Fibroblast of skin of right biceps (primary cell): ENCODE data around the gene MROH9.
A peak's percentile ranks its signal among the peaks of the same experiment; 100 is the strongest.

Experiments used
- DNase-seq: peaks from one replicate; pipeline ENCODE4 v3.0.0-alpha.2; 2013

The MROH9 gene

DNA sequence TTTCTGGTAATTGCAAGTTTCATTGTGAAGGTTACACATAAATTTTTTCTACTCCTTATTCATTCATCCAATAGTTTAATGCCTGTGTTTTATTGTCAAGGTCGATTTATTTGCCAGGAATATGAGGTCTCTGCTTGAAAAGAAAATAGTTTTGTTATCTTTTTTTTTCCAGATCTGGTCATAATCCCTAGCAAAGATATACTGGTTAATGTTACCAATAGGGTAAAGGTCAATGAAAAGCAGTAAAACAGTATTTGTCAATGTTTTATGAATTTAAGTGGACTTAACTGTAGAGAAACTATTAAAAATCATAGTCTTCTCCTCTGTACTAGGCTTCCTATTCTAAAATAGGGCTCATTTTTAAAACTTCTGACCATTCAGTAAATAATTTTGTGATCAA is 147.3 kb downstream of the MROH9 start:
- DNase-seq, result no peak

DNA sequence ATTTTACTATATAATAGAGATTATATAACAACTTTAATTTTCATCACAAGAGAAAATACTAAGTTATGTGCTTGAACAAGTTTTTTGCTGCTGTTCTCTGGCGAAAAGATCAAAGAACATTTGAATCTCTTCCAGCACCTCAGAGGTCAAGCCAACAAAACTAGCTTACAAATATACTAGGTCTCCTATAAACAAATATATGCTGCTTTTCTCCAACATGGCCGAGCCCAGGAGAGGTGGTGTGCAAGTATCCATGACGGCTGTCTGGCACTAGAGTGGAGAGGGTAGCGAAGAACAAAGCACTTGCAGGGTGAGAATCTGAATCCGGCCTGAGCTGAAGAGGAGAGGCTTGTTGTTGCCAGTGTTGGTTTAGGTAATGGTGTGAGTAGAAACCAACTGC is 147.9 kb downstream of the MROH9 start:
- DNase-seq, result no peak

DNA sequence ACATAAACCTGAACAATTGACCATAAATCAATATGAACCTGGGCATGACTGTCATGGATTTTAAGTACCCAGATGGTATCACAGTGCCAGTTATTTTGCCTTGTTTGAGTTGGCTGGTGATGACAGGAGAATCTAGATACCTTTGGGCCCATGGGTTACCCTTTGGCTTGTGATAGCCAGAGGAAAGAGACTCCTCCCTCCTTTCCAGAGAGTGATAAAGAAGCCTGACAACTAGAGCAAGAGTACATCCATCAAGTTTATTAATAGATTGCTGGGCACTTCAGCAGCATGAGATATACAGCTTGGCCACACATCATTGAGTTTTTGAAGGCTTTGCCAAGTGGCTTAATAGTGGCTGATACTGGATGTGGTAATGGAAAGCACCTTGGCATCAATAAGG is 148.8 kb downstream of the MROH9 start:
- no peak for DNase-seq

DNA sequence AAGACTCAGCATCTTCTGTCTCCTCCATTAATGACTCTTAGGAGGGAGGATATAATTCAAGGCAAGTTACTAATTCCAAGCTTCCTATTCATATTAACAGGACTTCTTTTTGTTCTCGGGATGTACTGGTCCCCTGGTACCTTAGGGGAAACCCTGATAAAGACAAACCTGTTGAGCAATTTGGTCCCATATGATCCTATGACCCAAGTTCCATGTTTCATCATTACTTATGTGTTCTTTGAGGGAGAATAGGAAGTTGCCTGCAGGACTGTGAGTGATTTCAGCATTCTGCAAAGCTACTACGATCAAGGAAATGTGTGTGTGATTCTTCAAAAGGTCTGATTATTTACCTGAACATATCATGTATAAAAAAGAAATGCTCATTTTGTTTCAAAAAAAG is 149.5 kb downstream of the MROH9 start:
- no peak for DNase-seq

DNA sequence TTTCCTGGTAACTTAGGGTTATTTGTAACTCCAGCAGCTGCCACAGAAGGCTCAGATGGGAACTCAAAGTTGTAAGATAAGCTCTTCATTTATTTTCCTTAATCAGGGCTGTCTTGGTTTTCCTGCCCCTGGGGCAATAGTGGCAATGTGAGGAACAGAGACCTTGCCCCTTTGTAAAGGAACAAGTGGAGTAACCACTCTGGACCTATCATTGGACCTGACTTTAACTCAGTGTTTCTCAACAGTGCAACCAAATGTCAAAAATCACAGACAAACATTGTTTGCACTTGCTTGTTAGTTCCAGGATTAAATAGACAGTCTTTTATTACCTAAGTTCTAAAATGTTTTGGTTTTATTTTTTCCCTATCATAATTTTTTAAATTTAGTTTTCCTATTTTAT is 152.6 kb downstream of the MROH9 start:
- DNase-seq, result no peak

DNA sequence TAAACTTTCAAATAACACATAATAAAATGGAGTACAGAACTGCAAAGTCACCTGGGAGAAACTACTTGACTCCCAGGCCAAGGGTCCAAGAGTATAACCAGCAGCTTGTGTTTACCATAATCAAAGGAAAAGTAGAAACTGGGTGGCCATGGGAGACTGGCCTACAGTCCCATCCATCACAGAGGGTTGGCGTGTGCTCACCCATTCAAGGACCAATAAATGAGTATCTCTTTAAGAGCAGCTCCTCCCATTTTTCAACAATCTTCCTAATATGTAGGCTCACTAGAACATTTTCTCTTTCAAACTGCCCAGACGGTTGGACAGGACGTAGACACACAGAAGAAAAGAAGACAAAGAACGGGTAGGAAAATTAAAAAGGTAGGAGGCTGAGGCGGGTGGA is 155.3 kb downstream of the MROH9 start, which contains the start of gene FMO3:
Gene FMO3, plus strand, starts transcription at position 302 of the 400 bp plus-strand sequence. CDS start 1,754 bp downstream, outside the sequence.
- no peak for DNase-seq

DNA sequence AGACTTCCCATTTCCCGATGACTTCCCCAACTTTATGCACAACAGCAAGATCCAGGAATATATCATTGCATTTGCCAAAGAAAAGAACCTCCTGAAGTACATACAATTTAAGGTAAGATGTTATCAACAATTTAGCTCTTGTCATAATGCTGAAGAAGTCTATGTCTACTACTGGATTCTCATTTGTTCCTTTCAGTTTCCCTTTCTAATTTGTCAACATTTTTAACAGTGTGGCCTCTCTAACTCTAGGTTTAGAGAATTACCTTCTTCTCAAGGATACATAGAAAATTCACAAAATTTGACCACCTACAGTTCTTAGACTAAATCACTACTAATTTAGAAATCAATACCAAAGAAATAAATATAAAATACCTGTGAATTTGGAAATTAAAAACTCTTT is 168.5 kb downstream of the MROH9 start:
- DNase-seq, result no peak

DNA sequence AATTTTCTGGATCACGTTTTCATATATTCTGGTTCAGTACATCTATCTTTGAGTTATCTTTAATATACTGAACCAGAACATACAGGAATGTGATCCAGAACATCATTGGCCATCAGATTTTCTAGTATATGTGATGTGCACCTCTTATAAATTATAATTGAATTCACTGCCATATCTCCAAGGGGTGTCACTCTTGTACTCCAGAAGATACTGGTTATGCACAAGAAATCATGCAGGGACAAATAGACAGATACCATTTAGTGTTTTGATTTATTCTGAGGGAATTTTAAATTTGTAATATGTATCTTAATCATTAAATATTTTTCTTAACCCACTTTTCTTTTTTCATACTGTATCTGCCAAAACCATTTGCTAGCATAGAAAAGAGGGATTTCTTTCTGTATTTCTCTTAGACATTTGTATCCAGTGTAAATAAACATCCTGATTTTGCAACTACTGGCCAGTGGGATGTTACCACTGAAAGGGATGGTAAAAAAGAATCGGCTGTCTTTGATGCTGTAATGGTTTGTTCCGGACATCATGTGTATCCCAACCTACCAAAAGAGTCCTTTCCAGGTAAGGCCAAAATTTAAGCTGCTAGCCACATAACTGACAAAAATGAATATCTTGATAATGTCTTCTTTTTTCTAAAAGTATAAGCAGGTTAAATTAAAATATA is 172.1 kb downstream of the MROH9 start:
- DNase-seq, result no peak

DNA sequence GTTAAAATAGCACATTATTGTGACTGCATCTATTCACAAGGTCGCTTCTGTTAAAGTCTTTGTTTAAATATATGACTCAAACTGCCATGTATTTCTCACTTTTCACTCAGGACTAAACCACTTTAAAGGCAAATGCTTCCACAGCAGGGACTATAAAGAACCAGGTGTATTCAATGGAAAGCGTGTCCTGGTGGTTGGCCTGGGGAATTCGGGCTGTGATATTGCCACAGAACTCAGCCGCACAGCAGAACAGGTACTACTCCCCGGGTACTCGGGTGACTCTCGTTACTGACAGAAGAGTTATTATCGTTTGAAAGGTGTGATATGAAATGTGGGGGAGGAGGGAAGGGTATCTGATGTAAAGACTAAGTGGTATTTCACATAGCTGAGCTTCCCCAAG is 172.6 kb downstream of the MROH9 start:
- DNase-seq, result no peak

DNA sequence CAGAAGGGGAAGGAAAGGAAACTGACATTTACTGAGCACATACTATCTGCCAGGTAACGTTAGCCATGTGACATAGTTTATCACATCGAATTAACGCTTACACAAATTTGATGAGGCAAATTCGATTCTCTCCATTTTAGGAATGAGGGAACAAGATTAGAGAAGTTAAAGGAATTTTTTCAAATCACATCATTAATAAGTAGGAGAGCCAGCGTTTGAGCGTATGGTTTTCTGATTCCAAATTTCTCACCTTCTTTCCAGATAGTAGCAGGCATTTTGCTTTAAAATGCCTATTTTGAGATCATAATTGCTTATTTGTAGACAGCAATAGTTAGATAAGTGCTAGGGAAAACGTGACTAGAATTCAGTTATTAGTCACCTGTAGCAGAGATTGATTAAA is 174.6 kb downstream of the MROH9 start:
- DNase-seq, result no peak

DNA sequence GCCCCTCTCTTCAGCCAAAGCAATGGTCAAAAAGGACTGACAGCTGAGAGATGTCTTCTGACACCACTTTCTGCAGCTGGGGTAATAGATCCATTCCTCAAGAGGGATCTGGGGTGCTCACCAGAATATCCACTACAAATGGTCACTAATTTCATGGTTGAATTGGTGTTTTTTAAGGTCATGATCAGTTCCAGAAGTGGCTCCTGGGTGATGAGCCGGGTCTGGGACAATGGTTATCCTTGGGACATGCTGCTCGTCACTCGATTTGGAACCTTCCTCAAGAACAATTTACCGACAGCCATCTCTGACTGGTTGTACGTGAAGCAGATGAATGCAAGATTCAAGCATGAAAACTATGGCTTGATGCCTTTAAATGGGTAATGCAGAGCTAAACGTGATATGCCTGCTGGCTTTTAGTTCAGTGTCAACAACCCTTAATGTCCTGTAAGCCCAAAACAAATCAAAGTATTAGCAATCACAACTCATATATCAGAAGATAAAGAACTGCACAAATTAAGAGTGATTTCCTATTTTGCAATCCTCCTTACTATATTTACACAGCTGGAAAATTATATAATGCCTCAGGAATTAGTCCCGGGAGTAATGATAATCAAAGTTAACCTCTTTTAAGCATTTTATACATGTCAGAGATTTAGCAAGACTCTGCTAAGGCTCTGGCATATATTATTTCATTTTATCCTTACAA is 175.4 kb downstream of the MROH9 start:
- peak; percentile 58 for DNase-seq

DNA sequence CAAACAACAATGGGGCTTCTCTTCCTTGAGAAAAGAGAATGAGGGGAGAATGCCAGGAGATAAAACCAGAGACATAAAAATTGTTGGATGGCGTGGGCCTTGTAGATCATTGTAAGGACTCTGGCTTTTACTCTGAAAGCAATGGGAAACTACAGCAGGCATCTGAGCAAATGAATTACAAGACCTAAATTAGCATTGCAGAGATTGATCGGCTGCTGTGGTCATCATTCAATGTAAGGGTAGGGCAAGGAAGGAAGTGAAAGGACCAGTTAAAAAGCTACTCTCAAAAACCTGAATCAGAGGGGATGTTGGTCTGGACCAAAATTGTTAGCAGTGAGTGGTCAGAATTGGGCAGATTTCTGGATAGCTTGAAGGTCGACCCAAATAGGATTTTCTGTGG is 176.8 kb downstream of the MROH9 start:
- DNase-seq, result no peak

DNA sequence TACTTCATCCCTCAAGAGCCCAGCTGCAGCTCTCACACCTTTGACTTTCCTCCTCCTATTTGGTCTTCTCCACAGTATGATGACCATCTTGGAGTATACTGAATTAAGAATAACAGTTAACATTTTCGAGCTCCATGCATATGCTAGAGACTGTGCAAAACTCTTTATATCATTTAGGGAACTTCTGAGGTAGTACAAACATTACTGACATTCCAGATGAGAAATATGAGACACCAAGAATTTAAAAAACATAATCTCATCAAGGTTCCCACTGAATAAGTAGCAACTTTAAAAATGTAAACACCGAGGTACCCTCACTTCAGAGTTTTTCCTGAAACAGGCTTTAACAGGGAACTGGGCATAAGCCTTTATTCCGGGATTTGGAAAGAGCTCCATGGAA is 178.0 kb downstream of the MROH9 start:
- DNase-seq, result peak; percentile 20
